SK-N-SH (cell line): Measurements from ENCODE around the gene ELP4.

ENCODE experiments used
- CTCF ChIP-seq: fragments of 200-600 bp; sonication (generic); IDR thresholded peaks from 2 replicates; pipeline ENCODE4 v1.6.1; 2017; ENCODE audit warnings: antibody characterized with exemption, mild to moderate bottlenecking, moderate library complexity
- EZH2phosphoT487 ChIP-seq: fragments of 200-600 bp; sonication (generic); IDR thresholded peaks from 2 replicates; pipeline ENCODE4 v1.6.1; 2017; ENCODE audit warnings: low read depth, mixed run types, mild to moderate bottlenecking, antibody characterized with exemption, moderate library complexity, borderline replicate concordance
- FOXJ3 ChIP-seq: sonication (generic); formaldehyde crosslinking; IDR thresholded peaks from 2 replicates; pipeline ENCODE4 v1.5.1; 2020; ENCODE audit warnings: mild to moderate bottlenecking, missing genetic modification reagents
- JUND ChIP-seq: IDR thresholded peaks from 2 replicates; pipeline ENCODE4 v1.4.0; 2012
- POLR2AphosphoS5 ChIP-seq: IDR thresholded peaks from 2 replicates; pipeline ENCODE4 v1.6.1; 2012; ENCODE audit warnings: low read depth, low read length
- USF2 ChIP-seq: fragments of 150-350 bp; IDR thresholded peaks from 2 replicates; pipeline ENCODE4 v1.6.1; 2017; ENCODE audit warnings: antibody characterized with exemption, low read length, low read depth, borderline replicate concordance

- TF ChIP-seq USF2: no peak
- no peak for TF ChIP-seq EZH2phosphoT487
- TF ChIP-seq POLR2AphosphoS5: no peak
- no peak for TF ChIP-seq FOXJ3
- TF ChIP-seq CTCF: no peak
- TF ChIP-seq JUND: no peak
Measured at GRCh38 chr11:31699066-31699465, 189.5 kb downstream of the ELP4 start.
